Measurements from ENCODE around the gene FARSA. TPM values are rescaled to one million over a fixed set of nuclear protein-coding genes. Genes with fewer than 3 reads are reported as not detected.
A peak's percentile ranks its signal among the peaks of the same experiment; 100 is the strongest.

FARSA gene
- total and polyA plus RNA-seq, 10 of the 15 experiments (the other 5 are each of a cell fraction or from before 2014, with no cell fraction given), result 20.3 to 212 (median 76.4) TPM

GRCh38 chr19:12891553-12892021 is 41.9 kb downstream of the FARSA start:
- Histone ChIP-seq H4K20me1 (ENCODE audit: control insufficient read depth, insufficient read depth) (no peaks in the 10 kb centered on the region), H3K4me1 (ENCODE audit: control insufficient read depth, insufficient read depth, low read length) (peaks cover 7% of the 10 kb centered on the region), H3K4me3 (peak overlapping the region; percentile 89), H3K4me2 (ENCODE audit: control insufficient read depth, insufficient read depth) (peak overlapping the region; percentile 95), H3K27me3 (replicated peaks in 1 of 2; ENCODE audit: control insufficient read depth in 2 of 2, insufficient read depth in 2 of 2, low read length in 1 of 2) (no peaks in the 10 kb centered on the region), H3K36me3 (ENCODE audit: control insufficient read depth in 2 of 2, insufficient read depth in 2 of 2, low read length in 1 of 2) (peaks cover 5 to 6% of the 10 kb centered on the region in 2 experiments), H3K9ac (ENCODE audit: control insufficient read depth, insufficient read depth, low read length) (peak overlapping the region; percentile 57), H3K79me2 (ENCODE audit: control insufficient read depth, insufficient read depth, low read length) (peaks cover 10% of the 10 kb centered on the region), H3K27ac (ENCODE audit: control insufficient read depth, insufficient read depth) (peak overlapping the region; percentile 52), H2AFZ (ENCODE audit: control insufficient read depth, low read depth, low read length) (no peak overlapping the region), H3K9me3 (replicated peaks; ENCODE audit: control insufficient read depth, insufficient read depth, low read length) (no peaks in the 10 kb centered on the region)
- in situ Hi-C loops (cut with MboI), result no loop called here
- DNase-seq (ENCODE audit: low read depth, low spot score) (no peak), ATAC-seq (no peak), FAIRE-seq (no peak)
- CTCF ChIA-PET, result interaction anchor here (1.3 to 13.2 kb wide), 5 partner anchors 9 to 202 kb away, joined by 3 to 182 read pairs (median 7); partner anchors contain the start of gene FARSA
- RAD21 ChIA-PET (ENCODE audit: unreplicated experiment), result interaction anchor here (0.8 to 2.8 kb wide), 9 partner anchors 8 to 170 kb away, joined by 3 to 19 read pairs (median 5); partner anchors contain the start of genes CALR and DNASE2
- POLR2A ChIA-PET, result interaction anchor here (0.7 to 2.6 kb wide), 9 partner anchors 8 to 100 kb away, joined by 3 to 35 read pairs (median 4); partner anchors contain the start of gene DNASE2
- TSS peak; percentile 80 for BruUV-seq (replicated peaks)
- intact Hi-C loops (cut with micrococcal nuclease; ENCODE audit: unreplicated experiment), result no loop called here
- WGBS (ENCODE audit: insufficient coverage, insufficient replicate concordance, low lambda C conversion rate, missing lambda C conversion rate), result under 1% methylated on average over 26 of the region's 26 CpGs
- SMC1A ChIA-PET (ENCODE audit: uncharacterized antibody, unreplicated experiment), result interaction anchor here (0.8 to 1.7 kb wide), 8 partner anchors 8 to 74 kb away, joined by 3 to 19 read pairs (median 5); partner anchors contain the start of genes CALR, FARSA and GADD45GIP1
- TF ChIP-seq LARP7 (IDR thresholded peaks at IDR 0.05) (0 out of 2 replicates have a peak, but pooled peaks have one; percentile 3), MAX (IDR thresholded peaks at IDR 0.05; ENCODE audit: low read depth, low read length) (no peak), POLR2AphosphoS5 (IDR thresholded peaks at IDR 0.05; ENCODE audit: low read length) (no peak), USF1 (IDR thresholded peaks at IDR 0.05; ENCODE audit: borderline replicate concordance, extremely low read length, insufficient read depth, low read depth, low read length) (no peak), ATF2 (IDR thresholded peaks at IDR 0.05; ENCODE audit: low read length) (no peak), PKNOX1 (IDR thresholded peaks at IDR 0.05) (0 out of 2 replicates have a peak, but pooled peaks have one; percentile 7), NFYB (IDR thresholded peaks at IDR 0.05; ENCODE audit: insufficient read depth, low read depth, low read length) (peak; percentile 47; the same call in 1 of the 2 replicates)

Measured in GM12878 (cell line).